K562 (cell line): Measurements from ENCODE around the gene SRSF1. TPM values are rescaled to one million over a fixed set of nuclear protein-coding genes. Genes with fewer than 3 reads are reported as not detected.

Experiments
- CHCHD3 ChIP-seq: fragments of 250-450 bp; sonication (Bioruptor Pico); IDR thresholded peaks from 2 replicates; pipeline ENCODE4 v2.1.2; 2022; ENCODE audit warnings: mild to moderate bottlenecking
- GATA2 ChIP-seq: sonication (generic); formaldehyde crosslinking; IDR thresholded peaks from 2 replicates; pipeline ENCODE4 v1.4.0; 2020; ENCODE audit warnings: mild to moderate bottlenecking, missing genetic modification reagents
- HNRNPUL1 ChIP-seq: fragments of 200-400 bp; formaldehyde crosslinking; IDR thresholded peaks from 2 replicates; pipeline ENCODE4 v1.6.1; 2017; ENCODE audit warnings: low read length
- IRF2 ChIP-seq: sonication (generic); formaldehyde crosslinking; IDR thresholded peaks from 2 replicates; pipeline ENCODE4 v1.8.1; 2022; ENCODE audit warnings: mild to moderate bottlenecking, missing genetic modification reagents
- MCM2 ChIP-seq: fragments of 450-650 bp; IDR thresholded peaks from 2 replicates; pipeline ENCODE4 v1.6.1; 2017; ENCODE audit warnings: low read depth, mild to moderate bottlenecking
- MCM7 ChIP-seq, 2 experiments: fragments of 450-650 bp; IDR thresholded peaks; 2 replicates each; pipeline ENCODE4 v1.6.1; 2016 to 2018
- NCOA1 ChIP-seq: fragments of 450-650 bp; IDR thresholded peaks from 2 replicates; pipeline ENCODE4 v1.6.1; 2016; ENCODE audit warnings: low read depth
- NR4A1 ChIP-seq, 2 experiments: fragments of 250-450 bp in 1 of 2; fragments of 450-650 bp in 1 of 2; sonication (Bioruptor Pico) in 1 of 2; IDR thresholded peaks; 2 replicates each; pipeline versions ENCODE4 v1.4.0 to v1.6.1; 2016 to 2020; ENCODE audit warnings: mild to moderate bottlenecking in 2 of 2, missing compliant biosample characterization in 1 of 2, missing genetic modification characterization in 1 of 2, moderate library complexity in 1 of 2
- PTTG1 ChIP-seq: fragments of 450-650 bp; IDR thresholded peaks from 2 replicates; pipeline ENCODE4 v1.6.1; 2016; ENCODE audit warnings: low read depth, mild to moderate bottlenecking, missing genetic modification characterization, missing compliant biosample characterization
- ZC3H8 ChIP-seq: fragments of 450-650 bp; IDR thresholded peaks from 2 replicates; pipeline ENCODE4 v1.6.1; 2017
- ZNF609 ChIP-seq: sonication (generic); formaldehyde crosslinking; IDR thresholded peaks from 2 replicates; pipeline ENCODE4 v1.8.1; 2023; ENCODE audit warnings: missing genetic modification reagents, mild to moderate bottlenecking, borderline replicate concordance
- polyA plus RNA-seq, 8 experiments: library from polyadenylated mRNA; depleted of rRNA in 4 of 8; stranded (reverse) in 5 of 8; unstranded in 3 of 8; fragments of >200 nt; fragmentation: Nextera tagmentation in 2 of 8; fragmentation: Illumina TruSeq in 1 of 8; extraction: Ambion mirVana in 2 of 8; extraction: Trizol in 1 of 8; gene quantifications; 2 replicates each; pipeline versions ENCODE4 v1.2.1 to v1.2.3, GENCODE V29; 2011 to 2014; ENCODE audit warnings: inconsistent platforms in 1 of 8, missing spikeins in 1 of 8
- total RNA-seq, 7 experiments: library from RNA; depleted of rRNA in 6 of 7; stranded (reverse); fragments of >200 nt in 6 of 7; fragmentation: Illumina TruSeq in 2 of 7; extraction: Trizol in 2 of 7; gene quantifications; 2 replicates each; pipeline versions ENCODE4 v1.2.1 to v1.2.3, GENCODE V29; 2011 to 2021; ENCODE audit warnings: low replicate concordance in 1 of 7

Gene SRSF1
- total and polyA plus RNA-seq, 9 of the 15 experiments (the other 6 are each of a cell fraction or from before 2014, with no cell fraction given) = 77.8 to 559 (median 442) TPM

GRCh38 chr17:58006560-58006923, 504 bp downstream of the SRSF1 start (continued):
- no peak for TF ChIP-seq ZNF609 (CRISPR knock-in tag)
- no peak for TF ChIP-seq ZC3H8
- TF ChIP-seq MCM2 = no peak
- no peak for TF ChIP-seq IRF2 (CRISPR knock-in tag)
- TF ChIP-seq PTTG1 (tag) = no peak
- no peak for TF ChIP-seq HNRNPUL1
- no peak; the same call in 1 of the 2 replicates for TF ChIP-seq NR4A1 (CRISPR knock-in tag; IDR thresholded peaks at IDR 0.05)
- TF ChIP-seq NR4A1 (tag; IDR thresholded peaks at IDR 0.05) = 0 out of 2 replicates have a peak, but pooled peaks have one; percentile 16
- TF ChIP-seq GATA2 (CRISPR knock-in tag) = no peak
- TF ChIP-seq NCOA1 = no peak
- TF ChIP-seq CHCHD3 (CRISPR knock-in tag) = 0 out of 2 replicates have a peak, but pooled peaks have one; percentile 47
- no peak for TF ChIP-seq MCM7 (IDR thresholded peaks at IDR 0.05)
